NB4 (cell line): Measurements from ENCODE around the gene ATOX1.

Source experiments
- CTCF ChIP-seq: IDR thresholded peaks from one replicate; pipeline ENCODE4 v1.5.1; 2012; ENCODE audit warnings: low read depth, low read length
- MYC ChIP-seq: IDR thresholded peaks from 2 replicates; pipeline ENCODE4 v1.6.1; 2011; ENCODE audit warnings: low read depth, low read length
- POLR2A ChIP-seq: IDR thresholded peaks from 2 replicates; pipeline ENCODE4 v1.6.1; 2011; ENCODE audit warnings: mild to moderate bottlenecking; ENCODE audit not compliant: insufficient read length; ENCODE audit errors: extremely low read depth

GRCh38 chr5:151743530-151743929 lies 14.9 kb downstream of the ATOX1 start:
- TF ChIP-seq POLR2A (no peak), CTCF (no peak), MYC (no peak)
